Spleen (tissue), 11 donors: ENCODE results near the gene TTC39B. TPM values are rescaled to one million over a fixed set of nuclear protein-coding genes. Genes with fewer than 3 reads are reported as not detected.

Experiments used
- DNase-seq: peaks from one replicate; pipeline ENCODE4 v3.0.0-alpha.2; 2020
- H3K27ac ChIP-seq, 8 donors: fragments of 200-600 bp; sonication (generic) in 7 of 8; 1 replicate in 4 of 8; 2 replicates in 4 of 8; pipeline versions ENCODE4 v1.5.0 to v1.8.0; 2016 to 2021; ENCODE audit warnings: inconsistent platforms in 4 of 8, mild to moderate bottlenecking in 4 of 8, moderate library complexity in 1 of 8
- H3K27me3 ChIP-seq, 7 donors: fragments of 200-600 bp; sonication (generic) in 6 of 7; replicated peaks in 1 of 7; 1 replicate in 4 of 7; 2 replicates in 3 of 7; pipeline versions ENCODE4 v1.5.0 to v1.8.0; 2016 to 2021; ENCODE audit warnings: inconsistent platforms in 3 of 7, mild to moderate bottlenecking in 1 of 7
- H3K36me3 ChIP-seq, 6 donors: fragments of 200-600 bp; sonication (generic) in 5 of 6; 1 replicate in 4 of 6; 2 replicates in 2 of 6; pipeline versions ENCODE4 v1.5.0 to v1.8.0; 2016 to 2021; ENCODE audit warnings: inconsistent platforms in 2 of 6
- H3K4me1 ChIP-seq, 6 donors: fragments of 200-600 bp; sonication (generic) in 5 of 6; 1 replicate in 3 of 6; 2 replicates in 3 of 6; pipeline versions ENCODE4 v1.5.0 to v1.8.0; 2016 to 2021; ENCODE audit warnings: inconsistent platforms in 3 of 6
- H3K4me3 ChIP-seq, 8 donors: fragments of 200-600 bp; sonication (generic) in 7 of 8; 1 replicate in 4 of 8; 2 replicates in 4 of 8; pipeline versions ENCODE4 v1.5.0 to v1.8.0; 2016 to 2021; ENCODE audit warnings: inconsistent platforms in 4 of 8, mild to moderate bottlenecking in 4 of 8, moderate library complexity in 2 of 8
- H3K9me3 ChIP-seq, 8 donors: fragments of 200-600 bp; sonication (generic) in 7 of 8; 1 replicate in 4 of 8; 2 replicates in 4 of 8; pipeline versions ENCODE4 v1.5.0 to v1.8.0; 2016 to 2021; ENCODE audit warnings: inconsistent platforms in 4 of 8
- CTCF ChIP-seq, 11 experiments: fragments of 200-600 bp in 7 of 11; fragments of 450-650 bp in 4 of 11; sonication (generic) in 4 of 11; IDR thresholded peaks in 8 of 11; conservative IDR thresholded peaks in 3 of 11; 1 replicate in 7 of 11; 2 replicates in 4 of 11; pipeline versions ENCODE4 v1.4.0 to v1.8.0; 2016 to 2021; ENCODE audit warnings: antibody characterized with exemption in 11 of 11, inconsistent platforms in 4 of 11, mild to moderate bottlenecking in 1 of 11
- POLR2A ChIP-seq, 3 donors: fragments of 450-650 bp; IDR thresholded peaks; one replicate each; pipeline ENCODE4 v1.5.1; 2017; ENCODE audit warnings: antibody characterized with exemption in 3 of 3, mild to moderate bottlenecking in 1 of 3
- POLR2AphosphoS5 ChIP-seq, 3 donors: sonication (generic); formaldehyde crosslinking; IDR thresholded peaks; one replicate each; pipeline ENCODE4 v1.5.1; 2017; ENCODE audit warnings: antibody characterized with exemption in 3 of 3
- WGBS, 5 donors: extraction: QIAGEN DNeasy Blood & Tissue Kit in 3 of 5; methylation state at CpG; one replicate each; pipeline versions ENCODE4 v1.1.5 to v1.1.7; 2013 to 2018; 5-methylcytosine and 5-hydroxymethylcytosine counted together
- intact Hi-C: fragments of 100-400 bp; cut with DNase I; formaldehyde crosslinking; loops from one replicate; pipeline ENCODE4 v1.15.0; 2023; ENCODE audit warnings: low total_unique reads
- polyA plus RNA-seq, 3 donors: library from polyadenylated mRNA; stranded (reverse); fragments of 200-250 nt; gene quantifications; one replicate each; pipeline ENCODE4 v1.2.1, GENCODE V29; 2013
- total RNA-seq, 7 donors: library from RNA; depleted of rRNA in 3 of 7; stranded (reverse); fragments of >200 nt in 3 of 7; fragmentation: NEBNext Ultra II Directional in 4 of 7; extraction: Animal tissue kit (Norgen Biotek cat#: 25700) in 4 of 7; gene quantifications; one replicate each; pipeline versions ENCODE4 v1.1.0 to v1.2.1, GENCODE V29; 2016 to 2021
- donor health status: healthy with polysubstance abuse.
- donor health status: DM: no; HTN: no; CAD: no; lungs with moderate emphysema.
- donor health status: DM: no; HTN: no; CAD: no.
- donor health status: Bipolar disorder and iron deficiency.
- donor health status: healthy.
- donor health status: DM: no; HTN: no; CAD: no.
- donor health status: DM: yes; HTN: yes; CAD: no.

The TTC39B gene
- total and polyA plus RNA-seq, 10 donors = 4.8 to 24.1 (median 19.0) TPM

- Histone ChIP-seq H3K9me3 (no peaks in the 10 kb centered on the region), H3K36me3 (no peaks in the 10 kb centered on the region), H3K4me1 (peaks cover 0 to 15% (median 0%) of the 10 kb centered on the region in 6 donors), H3K27ac (no peak overlapping the region), H3K27me3 (no peaks in the 10 kb centered on the region), H3K4me3 (no peak overlapping the region)
- intact Hi-C loops = no loop called here
- no peak for TF ChIP-seq CTCF (IDR thresholded peaks at IDR 0.05 in 8 of 11, conservative IDR thresholded peaks at IDR 0.05 in 3 of 11)
- no peak for TF ChIP-seq POLR2A (IDR thresholded peaks at IDR 0.05)
- no peak for TF ChIP-seq POLR2AphosphoS5 (IDR thresholded peaks at IDR 0.05)
- WGBS, 5 donors = 79 to 95% (median 93%) methylated on average over 1 of the region's 1 CpG
- no peak for DNase-seq
Observed at GRCh38 chr9:15274425-15274824, 32.6 kb downstream of the TTC39B start.

- DNase-seq = no peak
- Histone ChIP-seq H3K4me1 (peaks cover 0 to 7% (median 0%) of the 10 kb centered on the region in 6 donors), H3K27ac (no peak overlapping the region), H3K27me3 (no peaks in the 10 kb centered on the region), H3K4me3 (no peak overlapping the region), H3K36me3 (no peaks in the 10 kb centered on the region), H3K9me3 (no peaks in the 10 kb centered on the region)
- 65 to 95% (median 89%) methylated on average over 3 of the region's 3 CpGs for WGBS, 5 donors
- no peak for TF ChIP-seq CTCF (IDR thresholded peaks at IDR 0.05 in 8 of 11, conservative IDR thresholded peaks at IDR 0.05 in 3 of 11)
- no peak for TF ChIP-seq POLR2A (IDR thresholded peaks at IDR 0.05)
- no peak for TF ChIP-seq POLR2AphosphoS5 (IDR thresholded peaks at IDR 0.05)
- intact Hi-C loops = no loop called here
Observed at GRCh38 chr9:15272377-15272928, 34.6 kb downstream of the TTC39B start.

GRCh38 chr9:15271403-15271802 lies 35.6 kb downstream of the TTC39B start:
- no peak overlapping the region for H3K4me3 ChIP-seq
- H3K36me3 ChIP-seq = no peaks in the 10 kb centered on the region
- H3K27me3 ChIP-seq = no peaks in the 10 kb centered on the region
- DNase-seq = no peak
- no peaks in the 10 kb centered on the region for H3K9me3 ChIP-seq
- no peak for TF ChIP-seq POLR2AphosphoS5 (IDR thresholded peaks at IDR 0.05)
- no peak for TF ChIP-seq POLR2A (IDR thresholded peaks at IDR 0.05)
- no peak for TF ChIP-seq CTCF (IDR thresholded peaks at IDR 0.05 in 8 of 11, conservative IDR thresholded peaks at IDR 0.05 in 3 of 11)
- 82 to 94% (median 89%) methylated on average over 7 of the region's 7 CpGs for WGBS, 5 donors
- no peak overlapping the region for H3K27ac ChIP-seq
- H3K4me1 ChIP-seq = peaks cover 0 to 7% (median 0%) of the 10 kb centered on the region in 6 donors
- intact Hi-C loops = no loop called here

- H3K9me3 ChIP-seq = no peaks in the 10 kb centered on the region
- H3K27me3 ChIP-seq = no peaks in the 10 kb centered on the region
- H3K4me1 ChIP-seq = peaks cover 0 to 7% (median 0%) of the 10 kb centered on the region in 6 donors
- no peak for TF ChIP-seq POLR2A (IDR thresholded peaks at IDR 0.05)
- no peak for TF ChIP-seq POLR2AphosphoS5 (IDR thresholded peaks at IDR 0.05)
- TF ChIP-seq CTCF (IDR thresholded peaks at IDR 0.05 in 8 of 11, conservative IDR thresholded peaks at IDR 0.05 in 3 of 11) = no peak
- 48 to 79% (median 62%) methylated on average over 3 of the region's 3 CpGs for WGBS, 5 donors
- H3K4me3 ChIP-seq = no peak overlapping the region
- DNase-seq = no peak
- no peaks in the 10 kb centered on the region for H3K36me3 ChIP-seq
- H3K27ac ChIP-seq = no peak overlapping the region
- intact Hi-C loops = no loop called here
Observed at GRCh38 chr9:15268782-15269181, 38.2 kb downstream of the TTC39B start.
